ENCODE data around the gene SLC5A8. TPM values are rescaled to one million over a fixed set of nuclear protein-coding genes. Genes with fewer than 3 reads are reported as not detected.

Gene SLC5A8
- total RNA-seq, result not detected in 2 replicates

GRCh38 chr12:101209319-101210302 lies at the start of gene SLC5A8:
Gene SLC5A8, minus strand, starts transcription at chr12:101210238. Its CDS starts 390 bp downstream, at chr12:101209848.
- H3K4me3 ChIP-seq (ENCODE audit: low read depth, low read length), result no peak within 1 kb of the TSS
- no peak for TF ChIP-seq CTCF (IDR thresholded peaks at IDR 0.05; ENCODE audit: insufficient read depth, low read depth, low read length)
- no peak for DNase-seq (ENCODE audit: low read depth)

- no peak for TF ChIP-seq CTCF (IDR thresholded peaks at IDR 0.05; ENCODE audit: insufficient read depth, low read depth, low read length)
- DNase-seq (ENCODE audit: low read depth), result no peak
- no peak overlapping the region for H3K4me3 ChIP-seq (ENCODE audit: low read depth, low read length)
Measured at GRCh38 chr12:101257357-101257756, 47.3 kb upstream of the SLC5A8 start.

GRCh38 chr12:101256266-101256665 lies 46.2 kb upstream of the SLC5A8 start:
- H3K4me3 ChIP-seq (ENCODE audit: low read depth, low read length), result no peak overlapping the region
- no peak for TF ChIP-seq CTCF (IDR thresholded peaks at IDR 0.05; ENCODE audit: insufficient read depth, low read depth, low read length)
- no peak for DNase-seq (ENCODE audit: low read depth)

- no peak for DNase-seq (ENCODE audit: low read depth)
- no peak overlapping the region for H3K4me3 ChIP-seq (ENCODE audit: low read depth, low read length)
- TF ChIP-seq CTCF (IDR thresholded peaks at IDR 0.05; ENCODE audit: insufficient read depth, low read depth, low read length), result no peak
Measured at GRCh38 chr12:101243616-101244015, 33.6 kb upstream of the SLC5A8 start.

- no peak for TF ChIP-seq CTCF (IDR thresholded peaks at IDR 0.05; ENCODE audit: insufficient read depth, low read depth, low read length)
Measured at GRCh38 chr12:101243074-101243473, 33.0 kb upstream of the SLC5A8 start.

GRCh38 chr12:101238800-101239329 lies 28.8 kb upstream of the SLC5A8 start:
- no peak for DNase-seq (ENCODE audit: low read depth)
- TF ChIP-seq CTCF (IDR thresholded peaks at IDR 0.05; ENCODE audit: insufficient read depth, low read depth, low read length), result no peak
- no peak overlapping the region for H3K4me3 ChIP-seq (ENCODE audit: low read depth, low read length)

More at GRCh38 chr12:101243074-101243473, 33.0 kb upstream of the SLC5A8 start:
- DNase-seq (ENCODE audit: low read depth), result no peak
- H3K4me3 ChIP-seq (ENCODE audit: low read depth, low read length), result no peak overlapping the region

Data from fibroblast of villous mesenchyme (primary cell).